ENCODE data around the gene ALDH1L2. TPM values are rescaled to one million over a fixed set of nuclear protein-coding genes. Genes with fewer than 3 reads are reported as not detected.
A peak's percentile ranks its signal among the peaks of the same experiment; 100 is the strongest.

The ALDH1L2 gene
- total RNA-seq, 4 donors from 2014 or later, result 0.77 to 21.4 (median 3.0) TPM

- Histone ChIP-seq H3K27me3 (no peaks in the 10 kb centered on the region), H3K4me1 (no peaks in the 10 kb centered on the region), H3K27ac (no peak overlapping the region), H3K4me3 (no peak overlapping the region), H3K36me3 (no peaks in the 10 kb centered on the region), H3K9me3 (no peaks in the 10 kb centered on the region)
- intact Hi-C loops (cut with DNase I; ENCODE audit: low total_unique reads), result no loop called here
- DNase-seq, result no peak
- TF ChIP-seq CTCF (IDR thresholded peaks at IDR 0.05) (no peak), POLR2A (IDR thresholded peaks at IDR 0.05) (no peak)
Measured at GRCh38 chr12:105064564-105065178, 19.6 kb downstream of the ALDH1L2 start.

- no peaks in the 10 kb centered on the region for H3K27me3 ChIP-seq
- DNase-seq, result no peak
- no peak overlapping the region for H3K27ac ChIP-seq
- TF ChIP-seq CTCF (IDR thresholded peaks at IDR 0.05), result no peak
- TF ChIP-seq POLR2A (IDR thresholded peaks at IDR 0.05), result no peak
- H3K4me1 ChIP-seq, result no peaks in the 10 kb centered on the region
- no peaks in the 10 kb centered on the region for H3K36me3 ChIP-seq
- H3K4me3 ChIP-seq, result no peak overlapping the region
- intact Hi-C loops (cut with DNase I; ENCODE audit: low total_unique reads), result no loop called here
- H3K9me3 ChIP-seq, result no peaks in the 10 kb centered on the region
Measured at GRCh38 chr12:105060715-105061378, 23.4 kb downstream of the ALDH1L2 start.

- no peak for TF ChIP-seq POLR2A (IDR thresholded peaks at IDR 0.05)
- TF ChIP-seq CTCF (IDR thresholded peaks at IDR 0.05), result no peak
- intact Hi-C loops (cut with DNase I; ENCODE audit: low total_unique reads), result loop anchor here (10.0 kb wide), 1 partner anchor 682 kb away; no protein-coding TSS in a partner anchor
- Histone ChIP-seq H3K4me3 (no peak overlapping the region), H3K27me3 (no peaks in the 10 kb centered on the region), H3K27ac (no peak overlapping the region), H3K4me1 (no peaks in the 10 kb centered on the region), H3K9me3 (no peaks in the 10 kb centered on the region), H3K36me3 (no peaks in the 10 kb centered on the region)
- DNase-seq, result no peak
Measured at GRCh38 chr12:105057174-105057573, 27.1 kb downstream of the ALDH1L2 start.

- no peaks in the 10 kb centered on the region for H3K36me3 ChIP-seq
Measured at GRCh38 chr12:105053116-105053572, 31.1 kb downstream of the ALDH1L2 start.

More at GRCh38 chr12:105053116-105053572, 31.1 kb downstream of the ALDH1L2 start:
- no peak overlapping the region for H3K27ac ChIP-seq
- no peaks in the 10 kb centered on the region for H3K4me1 ChIP-seq
- peak; percentile 80 to 87 (median 84) for TF ChIP-seq CTCF (IDR thresholded peaks at IDR 0.05)
- no peak for TF ChIP-seq POLR2A (IDR thresholded peaks at IDR 0.05)
- H3K27me3 ChIP-seq, result no peaks in the 10 kb centered on the region
- H3K4me3 ChIP-seq, result no peak overlapping the region
- H3K9me3 ChIP-seq, result no peaks in the 10 kb centered on the region
- peak; percentile 58 to 65 for DNase-seq
- intact Hi-C loops (cut with DNase I; ENCODE audit: low total_unique reads), result loop anchor here (10.0 kb wide), 1 partner anchor 678 kb away; no protein-coding TSS in a partner anchor
